SU-DHL-6 (cell line): ENCODE data around the gene SLC24A3.

ENCODE experiments used
- H2AFZ ChIP-seq: fragments of 200-600 bp; sonication (generic); 2 replicates; pipeline ENCODE4 v1.6.1; 2014; ENCODE audit warnings: low read depth, mild to moderate bottlenecking, moderate library complexity, mixed read lengths, antibody characterized with exemption, low read length; ENCODE audit not compliant: severe bottlenecking
- H3F3A ChIP-seq: fragments of 200-600 bp; shearing (Covaris generic); 2 replicates; pipeline ENCODE4 v1.6.0; 2016; ENCODE audit warnings: antibody characterized with exemption, mild to moderate bottlenecking; ENCODE audit not compliant: insufficient read depth
- H3K27ac ChIP-seq: fragments of 200-600 bp; sonication (generic); 2 replicates; pipeline ENCODE4 v1.5.1; 2016; ENCODE audit warnings: low read depth, mild to moderate bottlenecking, low read length, moderate library complexity, mixed read lengths
- H3K27me3 ChIP-seq: fragments of 200-600 bp; sonication (generic), shearing (Covaris generic); 2 replicates; pipeline ENCODE4 v1.6.0; 2014; ENCODE audit warnings: mild to moderate bottlenecking, low read length
- H3K36me3 ChIP-seq: fragments of 200-600 bp; sonication (generic); 2 replicates; pipeline ENCODE4 v1.6.1; 2014; ENCODE audit warnings: mild to moderate bottlenecking, low read length, mixed read lengths
- H3K4me2 ChIP-seq: fragments of 300-600, 200-600 bp; shearing (Covaris generic), sonication (generic); 2 replicates; pipeline ENCODE4 v1.6.0; 2014; ENCODE audit warnings: low read length, low read depth, mild to moderate bottlenecking; ENCODE audit not compliant: poor library complexity, severe bottlenecking
- H3K4me3 ChIP-seq: fragments of 200-600 bp; sonication (generic); 2 replicates; pipeline ENCODE4 v1.5.1; 2014; ENCODE audit warnings: antibody characterized with exemption, low read length, mild to moderate bottlenecking, mixed read lengths; ENCODE audit not compliant: insufficient read depth, poor library complexity, severe bottlenecking
- H3K79me2 ChIP-seq: fragments of 200-600 bp; sonication (generic); 2 replicates; pipeline ENCODE4 v1.6.1; 2014; ENCODE audit warnings: mild to moderate bottlenecking, low read length, moderate library complexity; ENCODE audit not compliant: insufficient read depth
- H3K9ac ChIP-seq: fragments of 200-600 bp; sonication (generic); 2 replicates; pipeline ENCODE4 v1.7.0; 2014; ENCODE audit warnings: mild to moderate bottlenecking, low read length
- H3K9me2 ChIP-seq: fragments of 200-600 bp; sonication (generic); replicated peaks from 2 replicates; pipeline ENCODE4 v1.6.1; 2014; ENCODE audit warnings: low read length; ENCODE audit not compliant: insufficient read depth
- H3K9me3 ChIP-seq: fragments of 200-600 bp; sonication (generic); 2 replicates; pipeline ENCODE4 v1.6.1; 2014; ENCODE audit warnings: low read length, mixed read lengths; ENCODE audit not compliant: insufficient read depth
- H4K20me1 ChIP-seq: fragments of 200-600 bp; sonication (generic); 2 replicates; pipeline ENCODE4 v1.6.1; 2014; ENCODE audit warnings: low read depth, mild to moderate bottlenecking, antibody characterized with exemption, low read length, moderate library complexity, mixed read lengths
- EZH2phosphoT487 ChIP-seq: fragments of 200-600 bp; sonication (generic), shearing (Covaris generic); conservative IDR thresholded peaks from 2 replicates; pipeline ENCODE4 v1.6.1; 2018; ENCODE audit warnings: mild to moderate bottlenecking, antibody characterized with exemption, low read length, moderate library complexity, mixed read lengths
- TF ChIP-seq, protein P1 (sequence below): fragments of 200-600 bp; sonication (generic); IDR thresholded peaks from one replicate; pipeline ENCODE4 v1.5.1; 2017; ENCODE audit warnings: antibody characterized with exemption, mild to moderate bottlenecking, low read length, moderate library complexity; ENCODE audit not compliant: insufficient read depth, poor library complexity, severe bottlenecking

Gene SLC24A3

DNA sequence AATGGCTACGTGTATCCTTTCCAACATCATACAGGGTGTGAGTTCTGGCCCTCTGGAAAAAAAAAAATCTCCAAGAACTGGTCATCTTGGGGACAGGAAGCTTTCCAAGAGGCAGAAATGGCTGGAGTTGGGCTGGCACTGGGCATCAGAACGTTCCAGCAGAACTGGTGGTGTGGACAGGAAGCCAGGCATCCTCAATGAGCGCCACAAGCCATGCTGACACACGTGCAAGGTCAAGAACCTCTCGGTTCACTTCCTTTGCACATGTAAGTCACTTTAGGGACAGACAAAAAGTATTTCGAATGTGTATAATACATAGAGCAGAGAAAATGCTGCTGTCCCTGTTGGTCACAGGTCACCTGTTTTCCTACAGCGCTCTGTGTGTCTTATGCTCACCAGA, 518.3 kb downstream of the SLC24A3 start:
- no peak overlapping the region for H3K27ac ChIP-seq
- H3F3A ChIP-seq: no peaks in the 10 kb centered on the region
- no peak overlapping the region for H3K4me2 ChIP-seq
- H3K9me3 ChIP-seq: no peaks in the 10 kb centered on the region
- no peaks in the 10 kb centered on the region for H3K9me2 ChIP-seq
- no peaks in the 10 kb centered on the region for H4K20me1 ChIP-seq
- H3K9ac ChIP-seq: no peak overlapping the region
- no peaks in the 10 kb centered on the region for H3K79me2 ChIP-seq
- H2AFZ ChIP-seq: no peak overlapping the region
- H3K27me3 ChIP-seq: no peaks in the 10 kb centered on the region
- H3K36me3 ChIP-seq: no peaks in the 10 kb centered on the region
- H3K4me3 ChIP-seq: no peak overlapping the region
- no peak for TF ChIP-seq EZH2phosphoT487
- TF ChIP-seq, protein P1, sequence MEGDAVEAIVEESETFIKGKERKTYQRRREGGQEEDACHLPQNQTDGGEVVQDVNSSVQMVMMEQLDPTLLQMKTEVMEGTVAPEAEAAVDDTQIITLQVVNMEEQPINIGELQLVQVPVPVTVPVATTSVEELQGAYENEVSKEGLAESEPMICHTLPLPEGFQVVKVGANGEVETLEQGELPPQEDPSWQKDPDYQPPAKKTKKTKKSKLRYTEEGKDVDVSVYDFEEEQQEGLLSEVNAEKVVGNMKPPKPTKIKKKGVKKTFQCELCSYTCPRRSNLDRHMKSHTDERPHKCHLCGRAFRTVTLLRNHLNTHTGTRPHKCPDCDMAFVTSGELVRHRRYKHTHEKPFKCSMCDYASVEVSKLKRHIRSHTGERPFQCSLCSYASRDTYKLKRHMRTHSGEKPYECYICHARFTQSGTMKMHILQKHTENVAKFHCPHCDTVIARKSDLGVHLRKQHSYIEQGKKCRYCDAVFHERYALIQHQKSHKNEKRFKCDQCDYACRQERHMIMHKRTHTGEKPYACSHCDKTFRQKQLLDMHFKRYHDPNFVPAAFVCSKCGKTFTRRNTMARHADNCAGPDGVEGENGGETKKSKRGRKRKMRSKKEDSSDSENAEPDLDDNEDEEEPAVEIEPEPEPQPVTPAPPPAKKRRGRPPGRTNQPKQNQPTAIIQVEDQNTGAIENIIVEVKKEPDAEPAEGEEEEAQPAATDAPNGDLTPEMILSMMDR: no peak

DNA sequence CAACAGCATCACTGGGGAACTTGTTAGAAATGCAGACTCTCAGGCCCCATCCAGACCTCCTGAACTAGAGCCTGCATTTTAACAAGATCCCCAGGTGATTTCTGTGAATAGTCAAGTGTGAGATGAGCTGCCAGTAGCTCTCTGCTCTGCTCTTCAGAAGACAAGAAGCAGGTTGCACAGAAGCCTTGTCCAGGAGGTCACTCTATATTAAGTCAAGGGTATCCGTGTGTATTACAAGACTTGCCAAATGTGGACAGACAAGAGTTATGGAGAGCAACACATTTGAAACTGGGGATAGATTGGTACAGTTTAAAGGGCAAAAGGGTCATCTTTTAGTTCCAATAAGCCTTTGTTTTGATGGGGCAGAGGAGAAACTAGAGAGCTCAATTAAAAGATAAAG, 522.4 kb downstream of the SLC24A3 start:
- no peak overlapping the region for H3K9ac ChIP-seq

DNA sequence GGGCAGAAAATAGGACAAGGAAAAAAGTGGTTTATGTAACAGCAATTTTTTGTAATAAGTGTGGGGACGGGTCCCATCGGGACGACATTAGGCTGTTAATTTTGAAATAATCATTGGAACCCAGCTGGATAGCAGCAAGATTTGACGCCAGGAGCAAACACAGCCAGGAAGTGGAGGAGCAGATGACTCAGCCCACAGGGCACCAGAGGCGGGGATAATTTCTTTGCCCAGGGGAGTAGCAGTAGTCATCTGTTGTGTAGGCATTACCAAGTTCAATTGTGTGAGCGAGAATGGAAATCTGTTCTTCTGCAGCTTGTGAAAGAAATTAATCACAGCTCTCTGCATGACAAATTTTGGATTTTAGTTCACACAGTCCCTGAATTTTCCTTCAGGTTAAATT, 523.0 kb downstream of the SLC24A3 start:
- no peaks in the 10 kb centered on the region for H4K20me1 ChIP-seq
- no peaks in the 10 kb centered on the region for H3K9me3 ChIP-seq
- H3K4me3 ChIP-seq: no peak overlapping the region
- TF ChIP-seq EZH2phosphoT487: no peak
- TF ChIP-seq, protein P1: no peak
- no peak overlapping the region for H2AFZ ChIP-seq
- H3F3A ChIP-seq: no peaks in the 10 kb centered on the region
- no peak overlapping the region for H3K4me2 ChIP-seq
- no peaks in the 10 kb centered on the region for H3K36me3 ChIP-seq
- H3K79me2 ChIP-seq: no peaks in the 10 kb centered on the region
- no peak overlapping the region for H3K9ac ChIP-seq
- no peaks in the 10 kb centered on the region for H3K9me2 ChIP-seq
- no peak overlapping the region for H3K27ac ChIP-seq
- H3K27me3 ChIP-seq: no peaks in the 10 kb centered on the region

More for the DNA sequence above, 522.4 kb downstream of the SLC24A3 start:
- H3K79me2 ChIP-seq: no peaks in the 10 kb centered on the region
- H3K27ac ChIP-seq: no peak overlapping the region
- no peaks in the 10 kb centered on the region for H3K36me3 ChIP-seq
- TF ChIP-seq EZH2phosphoT487: no peak
- TF ChIP-seq, protein P1: no peak
- H3K4me2 ChIP-seq: no peak overlapping the region
- H4K20me1 ChIP-seq: no peaks in the 10 kb centered on the region
- H3K4me3 ChIP-seq: no peak overlapping the region
- H3K9me3 ChIP-seq: no peaks in the 10 kb centered on the region
- no peak overlapping the region for H2AFZ ChIP-seq
- H3K27me3 ChIP-seq: no peaks in the 10 kb centered on the region
- H3F3A ChIP-seq: no peaks in the 10 kb centered on the region
- no peaks in the 10 kb centered on the region for H3K9me2 ChIP-seq
